GM18907 (cell line): ENCODE measurements around the gene GRM4.

Experiments
- ATAC-seq: cut with Tn5 transposase; IDR thresholded peaks from one replicate; pipeline ENCODE4 v1.9.1; 2021; ENCODE audit warnings: mild to moderate bottlenecking, moderate library complexity; ENCODE audit not compliant: unreplicated experiment

The GRM4 gene

DNA sequence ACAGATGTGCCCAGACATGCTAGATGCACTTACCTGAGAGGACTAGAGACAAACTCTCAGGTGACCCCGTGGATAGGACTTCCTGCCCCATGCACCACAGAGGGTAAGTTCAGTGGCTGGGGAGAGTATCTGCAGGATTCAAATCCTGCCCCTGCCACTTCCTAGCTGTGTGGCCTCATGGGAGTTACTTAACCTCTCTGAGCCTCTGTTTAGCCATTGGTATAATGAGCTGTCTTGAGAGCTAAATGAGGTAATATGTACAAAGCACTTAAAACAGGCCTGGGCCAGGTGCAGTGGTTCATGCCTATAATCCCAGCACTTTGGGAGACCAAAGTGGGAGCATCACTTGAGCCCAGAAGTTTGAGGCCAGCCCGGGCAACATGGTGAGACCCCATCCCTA lies 59.3 kb downstream of the GRM4 start:
- no peak for ATAC-seq

DNA sequence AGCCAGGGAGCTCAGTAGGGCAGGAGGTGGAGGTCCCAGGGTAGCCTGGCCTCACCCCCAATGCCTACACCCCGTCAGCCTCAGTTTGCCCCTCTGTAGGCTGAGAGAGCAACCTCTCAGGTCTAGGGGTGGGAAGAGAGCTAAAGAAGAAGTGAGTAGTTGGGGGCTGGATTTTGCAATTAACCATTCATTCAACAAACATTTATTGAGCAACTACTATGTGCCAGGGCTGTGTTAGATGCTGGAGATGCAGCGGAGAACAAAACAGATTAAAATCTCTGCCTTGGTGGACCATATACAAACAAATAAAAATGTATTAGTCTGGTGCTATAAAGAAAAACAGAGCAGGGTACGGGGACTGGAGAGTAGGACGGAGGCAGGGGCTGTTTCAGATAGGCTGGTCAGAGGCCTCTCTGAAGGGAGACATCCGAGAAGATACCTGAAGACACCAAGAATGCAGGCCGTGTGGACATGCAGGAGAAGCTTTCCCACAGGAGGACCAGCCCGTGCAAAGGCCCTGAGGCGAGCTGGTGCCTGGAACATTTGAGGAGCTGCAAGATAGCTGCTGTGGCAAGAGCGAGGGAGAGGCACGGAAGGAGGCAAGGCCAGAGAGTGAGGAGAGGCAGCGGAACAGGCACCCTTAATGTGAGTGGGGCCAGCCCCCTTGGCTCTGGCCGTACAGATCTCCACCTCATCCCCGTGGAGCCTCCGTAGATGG lies 60.3 kb downstream of the GRM4 start:
- no peak for ATAC-seq

DNA sequence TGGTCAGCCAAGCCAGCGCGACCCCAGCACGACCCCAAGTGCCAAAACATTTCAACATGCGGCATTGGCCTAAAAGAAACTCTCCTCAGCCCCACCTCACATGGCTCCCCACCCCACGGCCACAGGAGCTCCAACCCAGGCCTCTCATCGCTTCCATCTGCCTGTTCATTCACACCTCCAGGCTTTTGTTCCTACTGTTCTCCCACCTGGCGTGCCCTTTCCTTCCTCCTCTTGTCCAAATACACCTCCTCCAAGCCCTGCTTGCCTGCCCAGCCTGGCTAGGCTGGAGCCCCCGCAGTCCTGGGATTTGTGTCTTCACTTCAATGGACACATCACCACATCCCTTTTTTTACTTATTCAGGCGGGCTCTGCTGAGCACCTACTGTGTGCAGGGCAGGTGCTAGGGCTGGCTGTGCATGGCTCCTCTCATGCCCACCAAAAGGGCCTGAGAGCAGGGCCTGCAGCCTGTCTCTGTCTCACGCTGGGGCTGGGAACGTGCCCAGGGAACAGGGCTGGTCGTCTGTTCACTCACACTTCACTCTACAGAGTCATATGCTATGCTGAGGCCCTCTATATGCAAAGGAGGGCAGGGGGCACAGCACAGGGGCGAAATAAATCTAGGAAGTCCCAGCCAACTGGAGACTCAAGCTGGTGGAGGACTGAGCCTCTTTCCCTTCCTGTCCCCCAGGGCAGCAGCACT lies 61.1 kb downstream of the GRM4 start:
- no peak for ATAC-seq

DNA sequence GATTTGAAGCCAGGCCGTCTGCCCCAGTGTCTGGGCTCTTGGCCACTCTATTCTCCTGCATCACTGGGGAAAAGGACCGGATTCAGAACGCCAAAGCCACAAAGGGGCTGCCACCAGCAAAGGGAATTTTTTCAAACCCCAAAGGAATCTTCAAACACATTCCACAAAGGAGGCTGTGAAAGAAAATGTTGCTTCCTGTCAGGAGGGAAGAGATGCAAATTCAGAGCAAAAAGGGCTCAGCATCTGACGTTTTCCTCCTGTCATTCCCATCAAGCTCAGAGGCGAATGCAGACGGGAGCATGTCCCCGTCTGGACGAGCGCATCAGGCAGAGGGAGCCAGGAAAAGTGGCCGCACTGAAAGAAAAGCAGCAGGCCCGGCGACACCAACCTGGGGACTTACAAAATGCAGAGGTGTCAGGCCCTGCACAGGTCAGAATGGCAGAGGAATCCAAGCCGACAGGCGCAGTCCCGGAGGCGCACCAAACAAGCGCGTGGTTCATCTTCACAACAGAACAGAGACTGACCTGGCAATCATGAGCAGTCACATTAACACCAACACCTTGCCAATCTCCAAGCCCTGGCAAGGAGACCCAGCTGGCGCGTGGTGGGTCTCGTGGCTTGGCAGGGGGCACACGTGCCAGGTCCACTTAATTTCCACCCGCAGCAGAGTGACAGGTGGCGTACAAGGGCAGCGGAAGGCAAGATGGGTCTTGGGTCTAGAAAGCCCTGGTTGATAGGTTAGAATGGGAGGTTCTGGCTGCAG lies 62.8 kb downstream of the GRM4 start:
- no peak for ATAC-seq

DNA sequence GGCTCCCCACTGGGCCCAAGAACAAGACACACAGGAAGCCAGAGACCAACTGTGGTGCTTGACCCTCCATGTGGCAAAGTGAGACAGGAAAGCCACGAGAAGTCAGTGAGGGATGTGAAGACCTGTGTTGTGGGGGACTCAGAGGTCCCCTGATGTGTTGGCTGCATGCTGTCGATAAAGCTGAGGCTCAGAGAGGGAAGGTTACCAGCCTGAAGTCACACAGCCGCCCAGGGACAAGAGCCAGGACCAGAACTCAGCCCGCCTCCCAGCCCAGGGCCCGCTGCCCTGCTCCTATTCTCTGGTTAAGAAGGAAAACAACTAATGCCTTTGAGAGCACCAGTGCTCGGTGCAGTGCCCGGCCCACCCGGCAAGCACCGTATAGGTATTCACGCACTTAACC lies 63.5 kb downstream of the GRM4 start:
- ATAC-seq: no peak

DNA sequence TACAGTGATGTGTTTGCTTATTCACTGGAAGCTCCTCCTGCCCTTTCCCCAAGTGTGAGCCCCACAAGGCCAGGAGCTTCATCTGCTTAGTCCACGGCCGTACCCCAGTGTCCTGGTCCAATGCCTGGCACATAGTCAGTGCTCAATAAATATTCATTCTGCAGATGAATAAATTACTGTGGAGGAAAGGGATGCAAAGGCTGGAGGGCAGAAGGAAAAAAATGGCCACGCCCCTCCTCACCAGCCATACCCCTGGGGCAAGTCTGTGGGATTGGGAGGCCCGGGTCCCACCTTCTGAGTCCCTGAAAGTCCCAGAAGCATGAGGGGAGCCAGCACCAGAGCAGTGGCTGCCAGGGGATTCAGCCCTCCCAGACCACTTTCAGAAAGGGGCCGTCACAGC lies 65.5 kb downstream of the GRM4 start:
- no peak for ATAC-seq

DNA sequence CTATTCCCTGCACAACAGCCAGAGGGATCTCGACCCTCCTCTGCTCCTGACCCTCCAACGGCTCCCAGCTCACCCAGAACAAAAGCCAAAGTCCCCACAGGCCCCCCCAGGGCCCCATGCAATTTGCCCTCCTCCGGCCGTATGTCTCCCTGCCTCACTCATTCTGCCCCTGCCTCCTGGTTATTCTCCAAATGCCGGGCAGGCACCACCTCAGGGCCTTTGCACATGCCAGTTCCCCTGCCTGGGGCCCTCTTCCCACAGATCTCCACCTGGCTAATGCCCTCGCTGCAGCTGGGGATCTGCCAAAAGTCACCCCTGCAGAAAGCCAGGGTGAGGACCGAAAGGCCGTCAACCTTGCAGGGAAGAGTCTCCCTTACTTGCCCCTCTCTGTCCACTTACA lies 66.0 kb downstream of the GRM4 start:
- no peak for ATAC-seq

DNA sequence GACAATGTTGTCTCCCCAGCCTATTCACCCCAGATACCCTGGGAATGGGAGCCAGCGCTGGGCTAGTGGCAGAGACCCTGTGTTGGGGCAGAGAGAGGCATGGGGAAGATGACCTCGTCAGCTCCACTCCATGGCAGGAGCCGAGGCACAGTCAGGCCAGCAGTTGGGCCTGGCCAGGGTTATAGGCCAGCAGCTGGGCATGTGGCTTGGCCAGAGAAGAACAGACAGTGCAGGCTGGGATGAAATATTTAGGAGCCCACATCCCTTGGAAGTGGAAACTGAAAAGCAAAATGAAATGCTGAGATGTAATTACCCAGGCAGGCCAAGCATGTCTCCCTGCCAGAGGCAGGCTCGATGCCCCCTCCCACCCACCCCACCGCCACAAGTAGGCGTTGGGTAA lies 70.0 kb downstream of the GRM4 start:
- ATAC-seq: no peak

DNA sequence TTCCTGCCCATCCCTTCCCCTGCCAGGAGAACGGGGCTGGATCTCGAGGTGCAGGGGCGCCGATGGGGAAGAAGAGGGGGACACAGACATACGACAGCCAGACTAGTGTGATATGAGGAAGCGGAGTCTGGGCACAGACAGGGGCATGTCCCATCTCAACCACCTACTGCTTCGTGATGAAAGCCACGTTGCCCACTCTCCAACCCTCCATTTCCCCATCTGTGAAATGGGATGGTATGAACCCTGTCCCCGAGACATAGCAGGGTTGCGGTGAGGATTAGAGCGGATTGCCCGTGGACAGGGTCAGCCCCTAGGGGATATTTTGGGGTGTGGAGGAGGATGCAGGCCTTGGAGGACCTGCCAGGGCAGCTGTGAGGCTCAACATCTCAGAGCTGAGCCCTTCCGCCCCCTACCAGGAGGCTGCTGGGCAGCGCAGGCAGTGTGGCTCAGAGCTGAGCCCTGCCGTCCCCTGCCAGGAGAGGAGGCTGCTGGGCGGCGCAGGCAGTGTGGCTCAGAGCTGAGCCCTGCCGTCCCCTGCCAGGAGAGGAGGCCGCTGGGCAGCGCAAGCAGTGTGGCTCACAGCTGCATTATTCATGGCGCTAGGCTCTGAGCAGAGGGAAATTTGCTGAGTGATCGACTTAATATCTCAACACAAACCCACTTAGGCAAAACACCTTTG lies 71.7 kb downstream of the GRM4 start:
- ATAC-seq: no peak

DNA sequence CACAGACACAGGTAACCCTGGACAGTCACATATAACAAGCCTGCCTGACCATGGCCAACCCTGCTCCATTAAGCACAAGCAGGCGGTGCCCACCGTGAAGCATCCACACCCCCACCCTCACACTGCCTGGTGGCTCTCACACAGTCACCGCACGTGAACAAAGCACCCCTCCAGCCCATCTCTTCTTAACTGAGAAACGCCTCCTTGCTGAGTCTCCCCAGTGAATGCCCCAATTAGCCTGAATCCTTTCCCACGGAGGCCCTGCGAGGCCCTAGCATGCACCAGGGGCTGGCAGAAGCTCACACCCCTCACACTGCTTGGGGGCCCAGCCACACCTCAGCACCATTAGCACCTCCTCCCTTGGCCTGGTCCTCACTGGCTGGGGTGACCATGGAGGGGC lies 72.3 kb downstream of the GRM4 start:
- ATAC-seq: no peak

DNA sequence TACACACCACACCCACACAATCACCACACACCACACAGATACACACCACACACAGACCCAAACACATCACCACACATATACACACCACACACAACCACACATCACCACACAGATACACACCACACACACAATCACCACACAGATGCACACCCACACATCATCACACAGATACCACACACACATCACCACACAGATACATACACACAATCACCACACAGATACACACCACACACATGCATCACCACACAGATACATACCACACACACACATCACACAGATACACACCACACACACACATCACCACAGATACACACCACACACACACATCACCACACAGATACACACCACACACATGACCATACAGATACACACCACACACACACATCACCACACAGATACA lies 73.2 kb downstream of the GRM4 start:
- no peak for ATAC-seq

DNA sequence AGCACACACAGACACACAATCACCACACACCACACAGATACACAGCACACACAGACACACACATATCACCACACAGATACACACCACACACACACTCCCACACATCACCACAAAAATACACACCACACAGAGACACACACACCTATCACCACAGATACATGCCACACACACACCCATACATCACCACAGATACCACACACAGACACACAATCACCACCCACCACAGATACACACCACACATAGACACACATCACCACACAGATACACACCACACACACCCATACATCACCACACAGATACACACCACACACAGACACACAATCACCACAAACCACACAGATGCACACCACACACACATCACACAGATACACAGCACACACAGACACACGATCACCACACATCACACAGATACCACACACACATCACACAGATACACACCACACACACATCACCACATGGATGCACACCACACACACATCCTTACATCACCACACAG lies 74.0 kb downstream of the GRM4 start:
- no peak for ATAC-seq

DNA sequence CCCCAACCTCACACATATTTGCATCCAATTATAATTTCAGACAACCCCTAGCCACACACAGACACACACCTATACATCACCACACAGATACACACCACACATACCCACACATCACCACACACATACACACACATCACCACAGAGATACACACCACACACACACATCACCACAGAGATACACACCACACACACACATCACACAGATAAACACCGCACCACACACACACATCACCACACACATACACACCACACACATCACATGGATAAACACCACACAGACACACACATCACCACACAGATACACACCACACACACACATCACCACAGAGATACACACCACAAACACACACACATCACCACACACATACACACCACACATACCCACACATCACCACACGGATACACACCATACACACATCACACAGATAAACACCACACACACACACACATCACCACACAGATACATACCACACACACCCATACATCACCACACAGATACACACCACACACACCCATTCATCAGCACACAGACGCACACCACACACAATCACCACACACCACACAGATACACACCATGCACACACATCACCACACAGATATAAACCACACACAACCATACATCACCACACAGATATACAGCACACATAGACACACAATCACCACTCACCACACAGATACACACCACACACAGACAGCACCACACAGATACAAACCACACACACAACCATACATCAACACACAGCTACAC lies 74.6 kb downstream of the GRM4 start:
- no peak for ATAC-seq

DNA sequence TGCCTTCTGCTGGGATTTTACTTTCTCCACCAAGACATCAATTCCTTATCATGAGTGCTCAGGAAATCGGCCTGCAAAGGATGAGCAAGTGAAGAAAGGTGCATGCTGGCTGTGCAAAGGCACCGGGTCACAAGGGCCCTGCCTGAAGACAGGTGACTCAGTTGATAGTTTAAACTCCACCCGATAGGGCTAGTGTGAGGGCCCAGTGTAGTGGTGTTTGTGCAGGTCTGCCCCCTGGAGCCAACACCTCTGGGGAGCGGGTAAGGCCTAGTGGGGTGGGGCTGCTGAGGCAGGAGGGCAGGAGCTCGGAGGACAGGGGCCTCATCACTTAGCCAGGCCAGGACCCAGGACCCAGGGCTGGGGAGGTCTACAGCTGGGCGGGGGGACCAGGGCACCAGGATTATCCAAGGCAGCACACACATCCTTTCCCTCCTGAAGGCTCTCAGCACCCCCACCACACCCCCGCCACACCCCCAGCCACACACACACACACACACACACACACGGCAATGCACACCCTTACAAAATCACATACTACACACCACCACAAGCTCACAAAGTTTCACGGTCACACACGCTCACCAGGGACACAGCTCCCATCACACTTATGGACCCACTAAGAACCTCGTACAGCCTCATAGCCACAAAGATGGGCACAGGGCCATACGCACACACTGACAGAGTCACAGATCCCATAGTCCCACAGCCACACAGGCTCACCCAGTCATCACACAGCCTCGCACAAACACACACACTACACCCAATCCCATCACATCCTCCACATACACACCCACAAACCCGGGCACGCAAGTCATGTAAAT lies 75.4 kb downstream of the GRM4 start:
- ATAC-seq: no peak

DNA sequence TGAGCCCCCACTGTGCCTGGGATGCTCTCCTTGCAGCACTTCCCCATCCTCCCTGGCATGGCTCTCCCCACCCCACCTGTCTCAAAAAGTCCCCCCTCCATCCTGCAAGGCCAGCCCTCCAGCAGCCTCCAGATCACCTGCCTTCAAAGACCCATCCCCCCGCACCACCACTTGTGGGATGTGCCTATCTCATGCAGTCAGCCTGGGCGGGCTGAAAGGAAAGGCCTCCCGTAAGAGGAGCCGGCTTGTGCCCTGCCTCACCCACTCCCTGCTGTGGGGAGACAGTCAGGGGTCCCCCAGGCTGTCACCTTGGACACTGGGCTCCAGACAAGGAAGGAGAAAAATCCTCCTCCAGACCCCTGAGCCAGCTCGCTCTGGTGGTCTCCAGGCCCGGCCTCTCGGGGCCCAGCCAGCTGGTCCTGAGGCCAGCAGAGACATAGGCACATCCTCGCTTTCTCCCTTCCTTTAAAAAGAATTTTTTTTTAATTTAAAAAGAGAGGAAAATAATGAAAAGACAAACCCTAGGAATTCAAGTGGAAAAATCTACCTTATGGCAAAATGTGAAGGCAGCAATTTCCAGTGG lies 77.3 kb downstream of the GRM4 start:
- ATAC-seq: no peak

DNA sequence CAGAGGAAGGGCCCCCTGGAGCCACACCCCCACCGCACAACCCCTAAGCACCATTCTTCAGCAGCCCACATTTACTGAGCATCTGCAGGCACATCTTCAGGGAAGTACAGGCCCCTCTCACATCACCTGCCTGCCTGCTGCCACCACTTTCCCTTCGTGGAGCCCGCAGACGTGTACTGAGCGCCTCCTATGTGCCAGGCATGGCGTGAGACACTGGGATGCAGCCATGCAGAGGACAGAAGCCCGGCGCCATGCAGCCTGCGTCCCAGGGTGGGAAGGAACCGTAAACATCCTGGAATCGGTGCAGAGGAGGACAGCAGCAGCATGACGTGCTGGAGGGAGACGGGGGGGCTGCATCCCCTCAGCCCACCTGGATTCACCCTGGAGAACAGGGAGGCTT lies 78.1 kb downstream of the GRM4 start:
- no peak for ATAC-seq

DNA sequence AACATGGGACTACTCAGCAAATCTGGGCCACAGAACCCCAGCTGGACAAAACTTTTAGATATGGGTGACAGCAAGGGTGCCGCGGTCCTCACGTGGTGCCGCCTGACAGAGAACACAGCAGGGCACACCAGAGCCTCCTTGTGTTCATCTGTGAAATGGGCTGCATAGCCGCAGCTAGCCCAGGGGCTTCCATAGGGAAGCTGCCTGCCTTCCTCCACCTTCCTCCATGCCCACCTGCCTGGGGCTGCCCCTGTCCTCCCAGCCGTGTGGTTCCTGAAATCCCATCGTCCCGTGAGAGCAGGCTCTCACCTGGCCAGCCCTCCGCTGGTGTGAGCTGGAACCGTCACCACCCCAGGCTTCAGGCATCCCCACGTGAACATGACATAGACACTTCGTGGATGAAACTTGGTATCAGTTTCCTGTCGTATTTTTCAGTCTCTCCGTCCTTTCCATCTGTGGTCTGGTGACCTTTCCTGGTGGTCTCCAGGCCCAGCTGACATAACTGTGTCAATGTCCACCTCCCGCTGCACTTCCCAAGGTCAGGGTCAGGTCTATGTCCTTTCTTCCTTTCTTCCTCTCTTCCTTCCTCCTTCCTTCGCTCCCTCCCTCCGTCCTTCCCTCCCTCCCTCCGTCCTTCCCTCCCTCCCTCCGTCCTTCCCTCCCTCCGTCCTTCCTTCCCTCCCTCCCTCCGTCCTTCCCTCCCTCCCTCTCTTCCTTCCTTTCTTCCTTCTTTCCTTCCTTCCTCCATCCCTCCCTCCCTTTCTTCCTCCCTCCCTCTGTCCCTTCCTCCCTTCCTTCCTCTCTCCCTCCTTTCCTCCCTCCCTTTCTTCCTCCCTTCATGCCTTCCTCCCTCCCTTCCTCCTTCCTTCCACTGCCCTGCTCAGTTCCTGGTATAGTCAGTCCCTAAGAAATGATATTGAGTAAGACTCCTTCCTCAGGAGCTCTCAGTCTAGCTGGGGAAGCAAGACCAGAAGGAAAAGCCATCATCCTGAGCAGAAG lies 78.8 kb downstream of the GRM4 start:
- ATAC-seq: no peak

DNA sequence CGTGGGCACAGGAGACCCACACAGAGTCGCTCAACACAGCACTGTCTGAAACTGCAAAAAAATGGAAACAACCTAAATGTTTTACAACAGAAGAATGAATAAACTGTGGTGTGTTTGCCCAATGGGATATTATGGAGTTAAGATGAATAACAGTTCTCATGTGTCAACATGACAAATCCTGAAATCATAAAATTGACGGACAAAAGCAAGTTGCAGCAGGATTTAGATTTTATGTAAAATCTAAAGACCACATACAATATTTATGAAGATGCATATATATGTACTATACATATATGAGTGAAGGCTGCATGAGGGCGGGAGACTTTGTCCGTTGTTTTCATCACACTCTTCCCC lies 79.7 kb downstream of the GRM4 start:
- ATAC-seq: no peak
